Measurements from ENCODE around the gene IFT52.
A peak's percentile ranks its signal among the peaks of the same experiment; 100 is the strongest.

Gene IFT52

GRCh38 chr20:43590392-43591303 lies at the start of gene IFT52:
TSS of gene IFT52 (plus strand) at chr20:43590937. CDS start at chr20:43594699, 3,762 bp downstream.
- peak; percentile 94 for DNase-seq (ENCODE audit: low spot score)

- peak; percentile 30 for DNase-seq (ENCODE audit: low spot score)
Measured at GRCh38 chr20:43541214-43541613, 49.5 kb upstream of the IFT52 start.

- no peak for DNase-seq (ENCODE audit: low spot score)
Measured at GRCh38 chr20:43542161-43542560, 48.6 kb upstream of the IFT52 start.

GRCh38 chr20:43542674-43543073 lies 48.1 kb upstream of the IFT52 start:
- DNase-seq (ENCODE audit: low spot score) = no peak

GRCh38 chr20:43543138-43543537 lies 47.6 kb upstream of the IFT52 start:
- DNase-seq (ENCODE audit: low spot score) = no peak

GRCh38 chr20:43544501-43544900 lies 46.2 kb upstream of the IFT52 start:
- no peak for DNase-seq (ENCODE audit: low spot score)

GRCh38 chr20:43545837-43546578 lies 44.7 kb upstream of the IFT52 start:
- no peak for DNase-seq (ENCODE audit: low spot score)

GRCh38 chr20:43548273-43548880 lies 42.4 kb upstream of the IFT52 start:
- DNase-seq (ENCODE audit: low spot score) = no peak

- no peak for DNase-seq (ENCODE audit: low spot score)
Measured at GRCh38 chr20:43549416-43550065, 41.2 kb upstream of the IFT52 start.

- no peak for DNase-seq (ENCODE audit: low spot score)
Measured at GRCh38 chr20:43550456-43550855, 40.3 kb upstream of the IFT52 start.

GRCh38 chr20:43554369-43554768 lies 36.4 kb upstream of the IFT52 start:
- DNase-seq (ENCODE audit: low spot score) = no peak

GRCh38 chr20:43558412-43559146 lies 32.2 kb upstream of the IFT52 start, which contains the start of gene SGK2:
TSS of gene SGK2 (plus strand) at chr20:43559027. CDS start at chr20:43566496, 7,469 bp downstream.
- DNase-seq (ENCODE audit: low spot score) = peak; percentile 94

GRCh38 chr20:43559147-43559987 lies 31.4 kb upstream of the IFT52 start:
- peak; percentile 47 for DNase-seq (ENCODE audit: low spot score)

GRCh38 chr20:43560974-43561373 lies 29.8 kb upstream of the IFT52 start:
- peak; percentile 23 for DNase-seq (ENCODE audit: low spot score)

GRCh38 chr20:43563429-43563828 lies 27.3 kb upstream of the IFT52 start:
- DNase-seq (ENCODE audit: low spot score) = no peak

GRCh38 chr20:43563991-43564390 lies 26.7 kb upstream of the IFT52 start:
- DNase-seq (ENCODE audit: low spot score) = no peak

- no peak for DNase-seq (ENCODE audit: low spot score)
Measured at GRCh38 chr20:43564455-43564854, 26.3 kb upstream of the IFT52 start.

GRCh38 chr20:43564993-43565757 lies 25.6 kb upstream of the IFT52 start:
- DNase-seq (ENCODE audit: low spot score) = no peak

GRCh38 chr20:43565758-43566104 lies 25.0 kb upstream of the IFT52 start:
- no peak for DNase-seq (ENCODE audit: low spot score)

- DNase-seq (ENCODE audit: low spot score) = no peak
Measured at GRCh38 chr20:43567477-43567876, 23.3 kb upstream of the IFT52 start.

Measured in kidney tubule cell (primary cell).